ENCODE measurements around the gene TICAM2. TPM values are rescaled to one million over a fixed set of nuclear protein-coding genes. Genes with fewer than 3 reads are reported as not detected.
A peak's percentile ranks its signal among the peaks of the same experiment; 100 is the strongest.

The TICAM2 gene
- total RNA-seq, 2 donors from 2014 or later: 0.67 to 1.1 TPM

DNA sequence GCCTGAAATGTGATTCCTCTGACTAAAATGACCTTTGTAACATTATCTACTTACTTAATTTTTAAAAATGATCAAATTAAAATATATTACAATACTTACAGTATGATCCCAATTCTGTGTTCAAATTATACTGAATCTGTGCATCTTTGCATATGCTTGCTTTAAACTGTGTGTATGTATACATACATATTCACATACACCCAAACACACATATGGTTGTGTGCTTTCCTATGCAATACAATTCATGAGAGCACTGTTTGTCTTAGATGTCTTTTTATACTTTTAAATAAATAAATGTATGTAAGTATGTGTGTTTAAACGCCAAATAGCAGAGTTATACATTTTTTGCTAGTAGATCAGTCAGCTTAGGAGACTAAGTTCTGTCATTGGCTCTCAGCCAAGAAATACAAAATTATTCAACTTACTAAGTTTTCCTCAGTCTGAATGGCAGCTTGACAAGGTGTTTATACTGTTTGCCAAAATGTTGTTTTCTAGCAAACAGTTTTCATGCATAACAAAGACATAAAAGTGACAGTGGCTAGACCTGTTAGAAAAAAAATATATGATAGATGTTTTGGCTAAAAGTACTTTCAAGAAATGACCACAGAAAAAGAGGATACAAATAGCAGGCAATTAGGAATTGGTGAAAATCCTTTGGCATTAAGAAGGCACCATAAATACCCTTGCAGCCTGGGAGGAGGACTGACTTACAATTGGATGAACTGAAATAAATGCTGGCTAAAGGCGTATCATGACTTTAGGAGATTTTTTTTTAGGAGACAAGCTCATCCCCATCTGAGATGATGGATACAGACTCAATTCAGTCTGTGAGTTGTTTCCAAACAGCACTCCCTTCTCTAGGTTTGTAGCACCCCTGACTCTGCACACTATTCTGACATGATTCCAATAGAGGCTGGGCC, 7.9 kb downstream of the TICAM2 start:
- Histone ChIP-seq H3K36me3 (no peaks in the 10 kb centered on the region), H3K9me3 (no peaks in the 10 kb centered on the region), H3K4me1 (peaks cover 0 to 17% of the 10 kb centered on the region in 2 donors), H3K27me3 (no peaks in the 10 kb centered on the region), H3K4me3 (no peak overlapping the region), H3K27ac (no peak overlapping the region)
- TF ChIP-seq, protein P1, sequence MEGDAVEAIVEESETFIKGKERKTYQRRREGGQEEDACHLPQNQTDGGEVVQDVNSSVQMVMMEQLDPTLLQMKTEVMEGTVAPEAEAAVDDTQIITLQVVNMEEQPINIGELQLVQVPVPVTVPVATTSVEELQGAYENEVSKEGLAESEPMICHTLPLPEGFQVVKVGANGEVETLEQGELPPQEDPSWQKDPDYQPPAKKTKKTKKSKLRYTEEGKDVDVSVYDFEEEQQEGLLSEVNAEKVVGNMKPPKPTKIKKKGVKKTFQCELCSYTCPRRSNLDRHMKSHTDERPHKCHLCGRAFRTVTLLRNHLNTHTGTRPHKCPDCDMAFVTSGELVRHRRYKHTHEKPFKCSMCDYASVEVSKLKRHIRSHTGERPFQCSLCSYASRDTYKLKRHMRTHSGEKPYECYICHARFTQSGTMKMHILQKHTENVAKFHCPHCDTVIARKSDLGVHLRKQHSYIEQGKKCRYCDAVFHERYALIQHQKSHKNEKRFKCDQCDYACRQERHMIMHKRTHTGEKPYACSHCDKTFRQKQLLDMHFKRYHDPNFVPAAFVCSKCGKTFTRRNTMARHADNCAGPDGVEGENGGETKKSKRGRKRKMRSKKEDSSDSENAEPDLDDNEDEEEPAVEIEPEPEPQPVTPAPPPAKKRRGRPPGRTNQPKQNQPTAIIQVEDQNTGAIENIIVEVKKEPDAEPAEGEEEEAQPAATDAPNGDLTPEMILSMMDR (IDR thresholded peaks at IDR 0.05): no peak
- no peak for DNase-seq (ENCODE audit: low spot score)

DNA sequence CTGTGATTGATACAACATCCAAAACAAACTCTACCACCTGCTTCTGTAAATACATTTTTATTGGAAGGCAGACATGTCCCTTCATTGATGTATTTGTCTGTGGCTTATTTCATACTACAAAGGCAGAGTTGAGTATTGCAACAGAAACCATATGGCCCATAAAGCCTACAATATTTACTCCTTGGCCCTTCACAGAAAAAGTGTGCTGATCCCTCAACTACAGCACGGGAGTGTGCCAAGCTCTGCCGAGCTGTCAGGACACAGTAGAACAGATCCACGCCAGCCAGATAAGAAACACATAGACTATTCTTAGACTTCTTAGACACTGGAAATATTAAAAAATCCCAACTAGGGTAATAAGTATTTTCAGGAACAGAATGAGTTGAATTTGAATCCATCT, 13.2 kb downstream of the TICAM2 start:
- no peaks in the 10 kb centered on the region for H3K9me3 ChIP-seq
- H3K36me3 ChIP-seq: no peaks in the 10 kb centered on the region
- peak overlapping the region; percentile 27 to 45 for H3K27ac ChIP-seq
- H3K27me3 ChIP-seq: no peaks in the 10 kb centered on the region
- TF ChIP-seq, protein P1 (IDR thresholded peaks at IDR 0.05): no peak
- no peak overlapping the region for H3K4me3 ChIP-seq
- H3K4me1 ChIP-seq: peaks cover 0 to 17% of the 10 kb centered on the region in 2 donors
- no peak for DNase-seq (ENCODE audit: low spot score)

DNA sequence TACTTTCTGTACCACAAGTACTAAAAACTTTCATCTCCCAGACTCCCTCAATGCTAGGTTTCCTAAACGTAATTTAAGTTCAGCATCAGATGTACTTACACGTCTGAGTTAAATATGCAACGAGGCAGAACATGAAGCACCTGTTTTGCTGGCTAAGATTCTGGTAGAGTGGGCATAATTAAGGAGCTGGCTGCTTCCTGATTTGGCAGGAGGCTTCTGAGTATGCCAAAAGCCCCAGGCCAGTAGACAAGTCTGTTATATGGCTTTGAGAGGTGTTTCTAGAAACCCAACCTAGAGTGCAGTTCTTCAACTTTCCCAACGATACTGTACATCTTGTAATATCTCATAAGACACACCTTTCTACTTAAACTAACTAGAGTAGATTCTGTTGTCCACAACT, 13.6 kb downstream of the TICAM2 start:
- no peaks in the 10 kb centered on the region for H3K27me3 ChIP-seq
- TF ChIP-seq, protein P1 (IDR thresholded peaks at IDR 0.05): no peak
- H3K4me3 ChIP-seq: no peak overlapping the region
- no peaks in the 10 kb centered on the region for H3K9me3 ChIP-seq
- DNase-seq (ENCODE audit: low spot score): no peak
- H3K27ac ChIP-seq: peak overlapping the region; percentile 27 to 45
- peaks cover 0 to 18% of the 10 kb centered on the region in 2 donors for H3K4me1 ChIP-seq
- H3K36me3 ChIP-seq: no peaks in the 10 kb centered on the region

DNA sequence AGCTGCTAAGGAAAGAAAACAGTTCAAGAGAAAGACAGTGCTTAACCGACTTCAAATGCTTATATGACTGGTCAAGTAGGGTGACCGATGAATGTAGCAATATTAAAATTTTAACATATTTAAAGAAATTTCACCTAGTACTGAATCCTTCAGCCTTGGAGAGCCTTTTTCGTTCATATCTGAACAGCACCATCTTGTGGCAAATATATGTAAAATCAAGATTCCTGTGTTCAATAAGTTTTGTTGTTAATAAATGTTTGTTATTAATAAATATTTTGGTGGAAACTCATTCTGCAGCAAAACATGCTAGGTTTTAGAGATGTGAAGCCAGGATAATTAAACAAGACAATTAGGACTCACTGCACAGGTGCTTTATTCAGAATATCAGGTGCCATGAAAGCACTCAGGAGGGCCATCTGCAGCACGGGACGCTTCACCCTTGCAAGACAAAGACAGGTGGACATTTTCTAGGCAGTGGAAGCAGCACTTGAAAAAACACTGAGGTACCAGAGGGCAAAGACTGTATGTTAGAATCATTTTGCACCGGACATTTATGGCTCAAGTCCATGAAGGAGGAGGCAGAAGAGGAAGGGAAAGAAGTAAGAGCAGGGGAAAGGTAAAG, 15.6 kb downstream of the TICAM2 start:
- Histone ChIP-seq H3K9me3 (no peaks in the 10 kb centered on the region), H3K4me3 (no peak overlapping the region), H3K4me1 (peaks cover 0 to 23% of the 10 kb centered on the region in 2 donors), H3K27me3 (no peaks in the 10 kb centered on the region), H3K36me3 (no peaks in the 10 kb centered on the region), H3K27ac (no peak overlapping the region)
- no peak for DNase-seq (ENCODE audit: low spot score)
- TF ChIP-seq, protein P1 (IDR thresholded peaks at IDR 0.05): peak in 1 of 2 donors; percentile 74

DNA sequence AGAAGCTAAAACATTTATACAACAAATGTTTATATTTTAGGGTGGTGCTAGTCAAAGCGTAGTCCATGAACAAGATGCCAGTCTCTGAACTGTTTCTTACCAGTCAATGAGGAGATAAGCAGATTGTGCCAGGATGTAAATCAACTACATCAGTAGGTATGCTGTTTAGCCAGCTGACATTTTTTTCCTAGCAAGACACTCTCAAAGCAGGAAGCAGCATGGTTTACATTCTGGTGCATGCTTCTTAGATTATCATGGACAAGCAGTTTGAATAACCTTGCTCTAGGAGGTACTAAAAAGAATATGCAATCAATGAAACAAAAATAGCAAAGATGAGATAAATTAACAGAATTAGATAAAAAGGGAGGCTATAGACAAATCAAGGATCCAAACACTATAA, 17.0 kb downstream of the TICAM2 start:
- Histone ChIP-seq H3K4me3 (no peak overlapping the region), H3K9me3 (no peaks in the 10 kb centered on the region), H3K27me3 (no peaks in the 10 kb centered on the region), H3K27ac (no peak overlapping the region), H3K4me1 (peaks cover 0 to 23% of the 10 kb centered on the region in 2 donors), H3K36me3 (no peaks in the 10 kb centered on the region)
- TF ChIP-seq, protein P1 (IDR thresholded peaks at IDR 0.05): no peak
- DNase-seq (ENCODE audit: low spot score): no peak

Data from right atrium auricular region (tissue), 2 donors.